ENCODE data around the gene RIMS1. TPM values are rescaled to one million over a fixed set of nuclear protein-coding genes. Genes with fewer than 3 reads are reported as not detected.

Gene RIMS1
- total RNA-seq, 1 donor from 2014 or later: 6.3 TPM

- Mint-ChIP-seq H3K27ac (no peak overlapping the region), H3K4me3 (no peak overlapping the region), H3K27me3 (ENCODE audit: low read depth) (no peaks in the 10 kb centered on the region), H3K36me3 (no peaks in the 10 kb centered on the region), H3K9me3 (no peaks in the 10 kb centered on the region), H3K4me1 (peaks cover 5% of the 10 kb centered on the region)
- TF ChIP-seq CTCF (IDR thresholded peaks at IDR 0.05; ENCODE audit: unreplicated experiment): no peak
- DNase-seq (ENCODE audit: low spot score in 2 of 2, unreplicated experiment in 2 of 2): no peak
These were observed 464.0 kb downstream of the RIMS1 start for GRCh38 chr6:72350296-72350881.

GRCh38 chr6:72363844-72364740, 477.7 kb downstream of the RIMS1 start:
- no peaks in the 10 kb centered on the region for H3K36me3 Mint-ChIP-seq
- H3K27me3 Mint-ChIP-seq (ENCODE audit: low read depth): no peaks in the 10 kb centered on the region
- DNase-seq (ENCODE audit: low spot score in 2 of 2, unreplicated experiment in 2 of 2): no peak
- no peaks in the 10 kb centered on the region for H3K9me3 Mint-ChIP-seq
- no peak overlapping the region for H3K4me3 Mint-ChIP-seq
- H3K4me1 Mint-ChIP-seq: peaks cover 27% of the 10 kb centered on the region
- H3K27ac Mint-ChIP-seq: peak overlapping the region; percentile 55
- TF ChIP-seq CTCF (IDR thresholded peaks at IDR 0.05; ENCODE audit: unreplicated experiment): no peak

- H3K4me1 Mint-ChIP-seq: peaks cover 27% of the 10 kb centered on the region
- H3K36me3 Mint-ChIP-seq: no peaks in the 10 kb centered on the region
- TF ChIP-seq CTCF (IDR thresholded peaks at IDR 0.05; ENCODE audit: unreplicated experiment): no peak
- no peaks in the 10 kb centered on the region for H3K9me3 Mint-ChIP-seq
- H3K27me3 Mint-ChIP-seq (ENCODE audit: low read depth): no peaks in the 10 kb centered on the region
- no peak overlapping the region for H3K27ac Mint-ChIP-seq
- DNase-seq (ENCODE audit: low spot score in 2 of 2, unreplicated experiment in 2 of 2): no peak
- H3K4me3 Mint-ChIP-seq: no peak overlapping the region
These were observed 479.4 kb downstream of the RIMS1 start for GRCh38 chr6:72365773-72366172.

GRCh38 chr6:72367439-72367838, 481.1 kb downstream of the RIMS1 start:
- TF ChIP-seq CTCF (IDR thresholded peaks at IDR 0.05; ENCODE audit: unreplicated experiment): no peak
- Mint-ChIP-seq H3K27ac (no peak overlapping the region), H3K36me3 (no peaks in the 10 kb centered on the region), H3K4me1 (peaks cover 27% of the 10 kb centered on the region), H3K4me3 (no peak overlapping the region), H3K9me3 (no peaks in the 10 kb centered on the region), H3K27me3 (ENCODE audit: low read depth) (no peaks in the 10 kb centered on the region)
- DNase-seq (ENCODE audit: low spot score in 2 of 2, unreplicated experiment in 2 of 2): no peak

DNA sequence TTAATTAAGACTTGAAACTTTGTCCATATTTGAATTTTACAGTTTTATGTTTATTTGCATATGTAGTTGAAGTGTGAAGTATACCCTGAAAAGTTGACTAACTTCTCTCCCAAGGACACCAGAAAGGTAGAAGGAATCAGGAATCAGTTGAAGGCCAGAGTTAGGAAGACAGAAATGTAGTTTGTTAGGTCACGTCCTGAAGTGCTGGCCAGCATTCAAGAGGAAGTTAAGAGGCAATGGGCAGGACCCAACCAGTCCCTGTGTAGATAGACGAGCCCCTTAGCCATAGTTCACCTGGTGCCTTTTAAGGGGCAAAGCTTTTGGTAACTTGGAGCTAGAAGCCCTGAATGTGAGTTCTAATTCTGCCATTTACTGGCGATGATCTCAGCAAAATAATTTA, 485.1 kb downstream of the RIMS1 start:
- no peaks in the 10 kb centered on the region for H3K9me3 Mint-ChIP-seq
- TF ChIP-seq CTCF (IDR thresholded peaks at IDR 0.05; ENCODE audit: unreplicated experiment): no peak

More for the DNA sequence above, 485.1 kb downstream of the RIMS1 start:
- peaks cover 6% of the 10 kb centered on the region for H3K4me1 Mint-ChIP-seq
- H3K36me3 Mint-ChIP-seq: no peaks in the 10 kb centered on the region
- DNase-seq (ENCODE audit: low spot score in 2 of 2, unreplicated experiment in 2 of 2): no peak
- no peaks in the 10 kb centered on the region for H3K27me3 Mint-ChIP-seq (ENCODE audit: low read depth)
- no peak overlapping the region for H3K27ac Mint-ChIP-seq
- H3K4me3 Mint-ChIP-seq: no peak overlapping the region

Data from mesothelial cell of epicardium (in vitro differentiated cells).